ENCODE results near the gene LIG3. TPM values are rescaled to one million over a fixed set of nuclear protein-coding genes. Genes with fewer than 3 reads are reported as not detected.

Gene LIG3
- total and polyA plus RNA-seq, 2 of the 13 experiments (the other 11 are each of a cell fraction or from before 2014, with no cell fraction given), result 34.4 to 36.2 TPM

- no peak for TF ChIP-seq JDP2 (CRISPR knock-in tag; IDR thresholded peaks at IDR 0.05; ENCODE audit: borderline replicate concordance)
- TF ChIP-seq GABPB1 (CRISPR knock-in tag; IDR thresholded peaks at IDR 0.05), result peak; percentile 99
- no peak for TF ChIP-seq ZBTB10 (CRISPR knock-in tag; IDR thresholded peaks at IDR 0.05; ENCODE audit: borderline replicate concordance)
- no peak for TF ChIP-seq ZNF644 (CRISPR knock-in tag; IDR thresholded peaks at IDR 0.05; ENCODE audit: low read depth)
- TF ChIP-seq ATF7-NPFF (CRISPR knock-in tag; IDR thresholded peaks at IDR 0.05; ENCODE audit: low read depth), result no peak; the same call in 1 of the 2 replicates
- TF ChIP-seq KAT7 (CRISPR knock-in tag; IDR thresholded peaks at IDR 0.05; ENCODE audit: borderline replicate concordance), result peak; percentile 87; the same call in 1 of the 2 replicates
- TF ChIP-seq GFI1 (CRISPR knock-in tag; IDR thresholded peaks at IDR 0.05; ENCODE audit: borderline replicate concordance), result 0 out of 2 replicates have a peak, but pooled peaks have one; percentile 33
- TF ChIP-seq ZNF18 (CRISPR knock-in tag; IDR thresholded peaks at IDR 0.05; ENCODE audit: insufficient replicate concordance), result peak; percentile 81
- TF ChIP-seq ATF4 (CRISPR knock-in tag; IDR thresholded peaks at IDR 0.05), result 0 out of 4 replicates have a peak, but pooled peaks of 1 of the 2 experiments have one; percentile 50
- TF ChIP-seq ZNF33A (CRISPR knock-in tag; IDR thresholded peaks at IDR 0.05; ENCODE audit: borderline replicate concordance), result no peak
- peak; percentile 73; the same call in 1 of the 2 replicates for TF ChIP-seq ZBTB38 (CRISPR knock-in tag; IDR thresholded peaks at IDR 0.05)
- no peak for TF ChIP-seq NCOR1 (IDR thresholded peaks at IDR 0.05; ENCODE audit: borderline replicate concordance, low read length)
- TF ChIP-seq MTA3 (CRISPR knock-in tag; IDR thresholded peaks at IDR 0.05), result no peak
- TF ChIP-seq ZNF251 (CRISPR knock-in tag; IDR thresholded peaks at IDR 0.05), result no peak
- no peak for TF ChIP-seq KLF9 (CRISPR knock-in tag; IDR thresholded peaks at IDR 0.05; ENCODE audit: low read depth)
- TF ChIP-seq TOPORS (CRISPR knock-in tag; IDR thresholded peaks at IDR 0.05), result no peak; the same call in 1 of the 2 replicates
- TF ChIP-seq MXD3 (CRISPR knock-in tag; IDR thresholded peaks at IDR 0.05), result peak; percentile 60
- TF ChIP-seq ZNF790 (CRISPR knock-in tag; IDR thresholded peaks at IDR 0.05; ENCODE audit: borderline replicate concordance), result no peak
- 0 out of 2 replicates have a peak, but pooled peaks have one; percentile 65 for TF ChIP-seq U2AF2 (IDR thresholded peaks at IDR 0.05; ENCODE audit: low read depth, low read length)
- TF ChIP-seq SP2 (CRISPR knock-in tag; IDR thresholded peaks at IDR 0.05), result peak; percentile 69
- TF ChIP-seq ZFP90 (CRISPR knock-in tag; IDR thresholded peaks at IDR 0.05; ENCODE audit: borderline replicate concordance), result peak; percentile 91; the same call in 1 of the 2 replicates
- TF ChIP-seq SIN3B (IDR thresholded peaks at IDR 0.05; ENCODE audit: low read length), result peak; percentile 100
Measured at GRCh38 chr17:34961093-34961911, 19.0 kb upstream of the LIG3 start, which contains the start of the genes CCT6B and ZNF830 (continued).

Measured in HepG2 (cell line).